ENCODE results near the gene GALNT2. TPM values are rescaled to one million over a fixed set of nuclear protein-coding genes. Genes with fewer than 3 reads are reported as not detected.

Gene GALNT2
- polyA plus RNA-seq, 3 donors = 19.6 to 25.6 (median 23.4) TPM

DNA sequence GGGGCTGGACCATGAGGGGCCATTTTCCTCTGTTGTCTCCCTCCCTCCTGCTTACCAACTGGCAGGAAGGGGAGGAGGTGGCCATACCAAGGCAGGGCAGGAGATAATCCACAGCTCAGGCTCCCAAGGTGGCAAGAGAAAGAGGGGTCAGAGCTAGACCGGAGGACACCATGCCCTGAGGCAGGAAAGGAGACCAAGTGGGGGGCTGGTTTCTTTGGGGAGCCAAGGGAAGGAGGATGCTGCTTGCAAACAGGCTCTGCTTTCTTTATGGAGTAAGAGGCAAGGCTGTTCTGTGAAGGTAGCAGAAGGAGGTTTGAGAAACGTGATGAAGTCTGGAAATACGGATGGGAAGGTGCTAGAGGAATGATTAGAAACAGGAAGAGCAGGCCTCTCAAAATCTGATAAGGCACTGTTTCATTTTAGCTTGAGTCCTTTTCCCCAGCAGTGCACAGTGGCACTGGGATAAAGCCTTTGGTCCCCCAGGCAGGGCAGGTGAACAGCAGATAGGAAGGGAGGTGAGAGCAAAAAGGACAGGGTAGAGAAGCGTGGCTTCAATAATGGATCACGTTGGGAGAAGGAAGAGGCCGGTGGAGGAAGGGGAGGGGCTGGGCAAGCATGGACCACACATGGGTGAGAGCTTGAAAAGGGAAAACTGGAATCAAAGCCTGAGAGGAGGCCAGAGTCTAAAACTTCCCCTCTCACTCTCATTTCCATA, 44.2 kb upstream of the GALNT2 start:
- DNase-seq = no peak
- peaks cover 0 to 4% of the 10 kb centered on the region in 2 donors for H3K9me3 ChIP-seq (replicated peaks in 1 of 2; ENCODE audit: control insufficient read depth in 1 of 2, insufficient read depth in 1 of 2, low read length in 2 of 2)
- H4K20me1 ChIP-seq (ENCODE audit: insufficient read depth, low read length) = no peaks in the 10 kb centered on the region
- H3K9me3 Mint-ChIP-seq = peaks cover 2 to 10% (median 3%) of the 10 kb centered on the region in 7 donors
- peaks cover 2 to 5% (median 3%) of the 10 kb centered on the region in 3 donors for H3K27me3 Mint-ChIP-seq (ENCODE audit: low read depth in 3 of 3)
- no peak overlapping the region for H2AFZ ChIP-seq (ENCODE audit: insufficient read depth, low read depth, low read length, poor library complexity, severe bottlenecking)
- H3K4me2 ChIP-seq (replicated peaks; ENCODE audit: extremely low read depth, low read length, poor library complexity, severe bottlenecking) = no peak overlapping the region
- 52% methylated on average over 6 of the region's 6 CpGs for WGBS (ENCODE audit: insufficient coverage)
- no peak overlapping the region for H3K9ac ChIP-seq (ENCODE audit: insufficient read depth, low read length, poor library complexity, severe bottlenecking)
- H3K79me2 ChIP-seq (ENCODE audit: insufficient read depth, low read length) = no peaks in the 10 kb centered on the region
- TF ChIP-seq, protein P1, sequence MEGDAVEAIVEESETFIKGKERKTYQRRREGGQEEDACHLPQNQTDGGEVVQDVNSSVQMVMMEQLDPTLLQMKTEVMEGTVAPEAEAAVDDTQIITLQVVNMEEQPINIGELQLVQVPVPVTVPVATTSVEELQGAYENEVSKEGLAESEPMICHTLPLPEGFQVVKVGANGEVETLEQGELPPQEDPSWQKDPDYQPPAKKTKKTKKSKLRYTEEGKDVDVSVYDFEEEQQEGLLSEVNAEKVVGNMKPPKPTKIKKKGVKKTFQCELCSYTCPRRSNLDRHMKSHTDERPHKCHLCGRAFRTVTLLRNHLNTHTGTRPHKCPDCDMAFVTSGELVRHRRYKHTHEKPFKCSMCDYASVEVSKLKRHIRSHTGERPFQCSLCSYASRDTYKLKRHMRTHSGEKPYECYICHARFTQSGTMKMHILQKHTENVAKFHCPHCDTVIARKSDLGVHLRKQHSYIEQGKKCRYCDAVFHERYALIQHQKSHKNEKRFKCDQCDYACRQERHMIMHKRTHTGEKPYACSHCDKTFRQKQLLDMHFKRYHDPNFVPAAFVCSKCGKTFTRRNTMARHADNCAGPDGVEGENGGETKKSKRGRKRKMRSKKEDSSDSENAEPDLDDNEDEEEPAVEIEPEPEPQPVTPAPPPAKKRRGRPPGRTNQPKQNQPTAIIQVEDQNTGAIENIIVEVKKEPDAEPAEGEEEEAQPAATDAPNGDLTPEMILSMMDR (IDR thresholded peaks at IDR 0.05) = no peak
- peak overlapping the region in 2 of 7 donors; percentile 30 to 32 for H3K27ac Mint-ChIP-seq
- no peak overlapping the region for H3K4me3 ChIP-seq (replicated peaks in 1 of 3; ENCODE audit: low read depth in 2 of 3, low read length in 3 of 3)
- H3K36me3 ChIP-seq (replicated peaks in 1 of 2; ENCODE audit: control insufficient read depth in 1 of 2, insufficient read depth in 2 of 2, low read length in 2 of 2) = no peaks in the 10 kb centered on the region
- H3K4me3 Mint-ChIP-seq = no peak overlapping the region
- H3K4me1 Mint-ChIP-seq = peaks cover 1% of the 10 kb centered on the region
- H3K4me1 ChIP-seq (ENCODE audit: control insufficient read depth in 1 of 2, insufficient read depth in 2 of 2, low read length in 2 of 2) = no peaks in the 10 kb centered on the region
- H3K27ac ChIP-seq (ENCODE audit: low read depth in 1 of 2, low read length in 2 of 2) = no peak overlapping the region
- intact Hi-C loops (cut with micrococcal nuclease) = no loop called here
- H3K36me3 Mint-ChIP-seq = no peaks in the 10 kb centered on the region
- no peaks in the 10 kb centered on the region for H3K27me3 ChIP-seq (ENCODE audit: control insufficient read depth in 2 of 2, insufficient read depth in 2 of 2, low read length in 2 of 2)

DNA sequence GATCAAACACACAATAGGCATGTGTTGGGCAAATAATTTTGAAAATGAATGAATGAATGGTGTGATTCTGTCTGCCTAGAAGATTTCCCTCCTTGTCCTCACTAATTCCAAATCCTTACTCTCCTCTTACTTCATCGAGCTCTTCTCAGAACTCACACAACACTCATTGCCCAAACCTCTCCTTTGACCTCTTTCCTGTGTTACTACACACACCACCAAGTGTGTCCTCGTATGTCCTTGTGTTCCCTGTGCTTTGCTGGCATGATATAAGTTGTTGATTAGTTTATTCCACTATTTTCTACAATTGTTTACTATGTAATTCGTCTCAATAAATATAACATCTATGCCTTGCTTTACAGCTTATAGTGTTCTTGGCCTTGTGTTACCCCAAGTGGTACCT, 41.4 kb upstream of the GALNT2 start:
- H3K4me3 Mint-ChIP-seq = no peak overlapping the region
- H4K20me1 ChIP-seq (ENCODE audit: insufficient read depth, low read length) = no peaks in the 10 kb centered on the region
- H3K4me3 ChIP-seq (replicated peaks in 1 of 3; ENCODE audit: low read depth in 2 of 3, low read length in 3 of 3) = no peak overlapping the region
- no peaks in the 10 kb centered on the region for H3K27me3 ChIP-seq (ENCODE audit: control insufficient read depth in 2 of 2, insufficient read depth in 2 of 2, low read length in 2 of 2)
- H3K79me2 ChIP-seq (ENCODE audit: insufficient read depth, low read length) = no peaks in the 10 kb centered on the region
- no CpG with 5 or more reads among the region's 3 CpGs for WGBS (ENCODE audit: insufficient coverage)
- H3K4me1 Mint-ChIP-seq = peaks cover 3% of the 10 kb centered on the region
- H3K27ac Mint-ChIP-seq = no peak overlapping the region
- H3K9me3 ChIP-seq (replicated peaks in 1 of 2; ENCODE audit: control insufficient read depth in 1 of 2, insufficient read depth in 1 of 2, low read length in 2 of 2) = peaks cover 0 to 4% of the 10 kb centered on the region in 2 donors
- H3K27me3 Mint-ChIP-seq (ENCODE audit: low read depth in 3 of 3) = peaks cover 0 to 3% (median 0%) of the 10 kb centered on the region in 3 donors
- H3K9me3 Mint-ChIP-seq = peaks cover 2 to 8% (median 5%) of the 10 kb centered on the region in 7 donors
- peaks cover 1 to 4% of the 10 kb centered on the region in 2 donors for H3K4me1 ChIP-seq (ENCODE audit: control insufficient read depth in 1 of 2, insufficient read depth in 2 of 2, low read length in 2 of 2)
- H3K36me3 Mint-ChIP-seq = no peaks in the 10 kb centered on the region
- no peaks in the 10 kb centered on the region for H3K36me3 ChIP-seq (replicated peaks in 1 of 2; ENCODE audit: control insufficient read depth in 1 of 2, insufficient read depth in 2 of 2, low read length in 2 of 2)
- TF ChIP-seq, protein P1 (IDR thresholded peaks at IDR 0.05) = no peak
- DNase-seq = no peak
- no peak overlapping the region for H2AFZ ChIP-seq (ENCODE audit: insufficient read depth, low read depth, low read length, poor library complexity, severe bottlenecking)
- H3K9ac ChIP-seq (ENCODE audit: insufficient read depth, low read length, poor library complexity, severe bottlenecking) = no peak overlapping the region
- H3K27ac ChIP-seq (ENCODE audit: low read depth in 1 of 2, low read length in 2 of 2) = no peak overlapping the region
- intact Hi-C loops (cut with micrococcal nuclease) = no loop called here
- H3K4me2 ChIP-seq (replicated peaks; ENCODE audit: extremely low read depth, low read length, poor library complexity, severe bottlenecking) = no peak overlapping the region

Data from CD14-positive monocyte (primary cell).